ENCODE data around the gene HTR1B. TPM values are rescaled to one million over a fixed set of nuclear protein-coding genes. Genes with fewer than 3 reads are reported as not detected.

The HTR1B gene
- total and polyA plus RNA-seq, 9 of the 15 experiments (the other 6 are each of a cell fraction or from before 2014, with no cell fraction given) = not detected

DNA sequence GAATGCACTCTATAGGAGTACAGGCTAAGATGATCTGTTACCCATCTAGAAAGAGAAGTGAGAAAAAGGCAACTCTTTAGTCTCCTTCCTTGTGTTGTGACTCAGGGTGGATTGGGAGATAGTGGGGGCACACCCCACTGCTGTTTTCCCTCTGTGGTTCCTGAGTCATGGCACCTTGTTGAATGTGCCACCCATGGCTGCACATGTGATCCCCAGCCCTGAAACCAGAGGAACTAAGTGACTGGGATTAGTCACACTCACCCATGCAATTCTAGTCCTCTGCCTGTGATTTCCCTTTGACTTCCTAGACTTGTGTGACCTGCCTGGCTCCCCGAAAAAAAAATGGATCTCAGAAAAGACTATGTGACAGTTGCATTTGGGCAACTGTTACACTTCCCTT is 48.6 kb upstream of the HTR1B start:
- no peak overlapping the region for H2AFZ ChIP-seq (ENCODE audit: low read depth, low read length)
- H3K27ac ChIP-seq (ENCODE audit: extremely low read depth, low read depth, low read length) = no peak overlapping the region
- H3K36me3 ChIP-seq (ENCODE audit: control insufficient read depth, insufficient read depth, low read length) = no peaks in the 10 kb centered on the region
- no peak overlapping the region for H3K4me2 ChIP-seq (ENCODE audit: insufficient read depth, low read length)
- H3K9me1 ChIP-seq (ENCODE audit: control insufficient read depth, insufficient read depth, low read length) = no peaks in the 10 kb centered on the region
- no peak for DNase-seq (ENCODE audit: extremely low read depth in 1 of 4, low spot score in 3 of 4)
- no peak overlapping the region for H3K9ac ChIP-seq (ENCODE audit: insufficient read depth in 1 of 2, low read depth in 2 of 2, low read length in 2 of 2)
- no peak overlapping the region for H3K4me3 ChIP-seq
- intact Hi-C loops (cut with micrococcal nuclease) (no loop called here), in situ Hi-C loops (cut with MboI) (no loop called here)
- TF ChIP-seq ETV5 (CRISPR knock-in tag; IDR thresholded peaks at IDR 0.05; ENCODE audit: low read depth) = no peak
- TF ChIP-seq DMBX1 (CRISPR knock-in tag; IDR thresholded peaks at IDR 0.05; ENCODE audit: borderline replicate concordance) = no peak
- TF ChIP-seq NUFIP1 (IDR thresholded peaks at IDR 0.05; ENCODE audit: partially characterized antibody) = no peak
- TF ChIP-seq ZNF212 (CRISPR knock-in tag; IDR thresholded peaks at IDR 0.05) = no peak
- no peak for TF ChIP-seq BCL6 (CRISPR knock-in tag; IDR thresholded peaks at IDR 0.05)
- no peak for TF ChIP-seq CTBP1 (IDR thresholded peaks at IDR 0.05; ENCODE audit: borderline replicate concordance)
- no peak for TF ChIP-seq ZNF583 (CRISPR knock-in tag; IDR thresholded peaks at IDR 0.05)
- TF ChIP-seq CC2D1A (IDR thresholded peaks at IDR 0.05) = no peak
- TF ChIP-seq ZNF133 (CRISPR knock-in tag; IDR thresholded peaks at IDR 0.05) = no peak
- TF ChIP-seq MTA1 (IDR thresholded peaks at IDR 0.05; ENCODE audit: borderline replicate concordance) = no peak
- TF ChIP-seq, protein P1, sequence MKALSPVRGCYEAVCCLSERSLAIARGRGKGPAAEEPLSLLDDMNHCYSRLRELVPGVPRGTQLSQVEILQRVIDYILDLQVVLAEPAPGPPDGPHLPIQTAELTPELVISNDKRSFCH (CRISPR knock-in tag; IDR thresholded peaks at IDR 0.05) = no peak
- TF ChIP-seq, protein P1 (tag; IDR thresholded peaks at IDR 0.05) = no peak
- ATAC-seq = no peak
- FAIRE-seq = no peak
- no peaks in the 10 kb centered on the region for H3K79me2 ChIP-seq (ENCODE audit: control insufficient read depth, insufficient read depth, low read length)
- no peaks in the 10 kb centered on the region; the same call in 1 of the 2 replicates for H3K9me3 ChIP-seq (replicated peaks; ENCODE audit: control insufficient read depth, insufficient read depth, low read depth, low read length)
- no peaks in the 10 kb centered on the region for H4K20me1 ChIP-seq (replicated peaks; ENCODE audit: control insufficient read depth, insufficient read depth, low read length)
- ChIA-PET CTCF (ENCODE audit: low intra/inter-chr PET ratio) (no interaction called here), POLR2A (no interaction called here)
- BruUV-seq (replicated peaks) = no TSS peak
- H3K27me3 ChIP-seq (ENCODE audit: control insufficient read depth in 2 of 2, insufficient read depth in 2 of 2, low read length in 2 of 2) = no peaks in the 10 kb centered on the region
- no peaks in the 10 kb centered on the region for H3K4me1 ChIP-seq (replicated peaks in 1 of 2; ENCODE audit: control insufficient read depth in 2 of 2, insufficient read depth in 2 of 2, low read length in 2 of 2)
- 0% methylated on average over 1 of the region's 1 CpG for WGBS (ENCODE audit: insufficient coverage, low coverage, missing lambda C conversion rate)
